Esophagus muscularis mucosa (tissue), 4 donors: ENCODE data around the gene FNTB. TPM values are rescaled to one million over a fixed set of nuclear protein-coding genes. Genes with fewer than 3 reads are reported as not detected.

ENCODE experiments used
- DNase-seq: peaks from one replicate; pipeline ENCODE4 v3.0.0-alpha.2; 2017; ENCODE audit errors: extremely low spot score
- H3K27ac ChIP-seq, 4 donors: fragments of 200-600 bp; sonication (generic); replicated peaks in 1 of 4; 1 replicate in 3 of 4; 2 replicates in 1 of 4; pipeline ENCODE4 v1.5.1; 2016 to 2019; ENCODE audit warnings: mild to moderate bottlenecking in 1 of 4
- H3K27me3 ChIP-seq, 4 donors: fragments of 200-600 bp; sonication (generic); one replicate each; pipeline versions ENCODE4 v1.5.1 to v1.6.0; 2016 to 2019
- H3K36me3 ChIP-seq, 4 donors: fragments of 200-600 bp; sonication (generic); one replicate each; pipeline ENCODE4 v1.5.1; 2016 to 2019
- H3K4me1 ChIP-seq, 4 donors: fragments of 200-600 bp; sonication (generic); one replicate each; pipeline ENCODE4 v1.5.1; 2016 to 2019
- H3K4me3 ChIP-seq, 4 donors: fragments of 200-600 bp; sonication (generic); 1 replicate in 2 of 4; 2 replicates in 2 of 4; pipeline ENCODE4 v1.5.1; 2016 to 2019; ENCODE audit warnings: mild to moderate bottlenecking in 4 of 4, moderate library complexity in 1 of 4
- H3K9me3 ChIP-seq, 4 donors: fragments of 200-600 bp; sonication (generic); 1 replicate in 3 of 4; 2 replicates in 1 of 4; pipeline ENCODE4 v1.5.1; 2016 to 2019
- CTCF ChIP-seq, 3 experiments: fragments of 200-600 bp in 2 of 3; fragments of 450-650 bp in 1 of 3; sonication (generic) in 2 of 3; IDR thresholded peaks; one replicate each; pipeline ENCODE4 v1.5.1; 2017 to 2019; ENCODE audit warnings: antibody characterized with exemption in 3 of 3, mild to moderate bottlenecking in 2 of 3, moderate library complexity in 1 of 3
- EP300 ChIP-seq: sonication (generic); formaldehyde crosslinking; IDR thresholded peaks from one replicate; pipeline ENCODE4 v1.6.1; 2017; ENCODE audit warnings: antibody characterized with exemption
- POLR2A ChIP-seq: fragments of 450-650 bp; IDR thresholded peaks from one replicate; pipeline ENCODE4 v1.6.1; 2017; ENCODE audit warnings: antibody characterized with exemption, moderate library complexity, mild to moderate bottlenecking, low read depth
- POLR2AphosphoS5 ChIP-seq, 2 donors: sonication (generic); formaldehyde crosslinking; IDR thresholded peaks; one replicate each; pipeline ENCODE4 v1.6.1; 2017; ENCODE audit warnings: antibody characterized with exemption in 2 of 2
- WGBS: methylation state at CpG from one replicate; pipeline ENCODE4 v1.1.5; 2018; 5-methylcytosine and 5-hydroxymethylcytosine counted together
- intact Hi-C: fragments of 100-400 bp; cut with DNase I; formaldehyde crosslinking; loops from one replicate; pipeline ENCODE4 v1.15.1; 2023
- total RNA-seq, 4 donors: library from RNA; depleted of rRNA; stranded (reverse); fragments of >200 nt; gene quantifications; one replicate each; pipeline versions ENCODE4 v1.1.0 to v1.2.1, GENCODE V29; 2016

Gene FNTB
- total RNA-seq, 4 donors from 2014 or later = 10.3 to 20.7 (median 15.5) TPM

DNA sequence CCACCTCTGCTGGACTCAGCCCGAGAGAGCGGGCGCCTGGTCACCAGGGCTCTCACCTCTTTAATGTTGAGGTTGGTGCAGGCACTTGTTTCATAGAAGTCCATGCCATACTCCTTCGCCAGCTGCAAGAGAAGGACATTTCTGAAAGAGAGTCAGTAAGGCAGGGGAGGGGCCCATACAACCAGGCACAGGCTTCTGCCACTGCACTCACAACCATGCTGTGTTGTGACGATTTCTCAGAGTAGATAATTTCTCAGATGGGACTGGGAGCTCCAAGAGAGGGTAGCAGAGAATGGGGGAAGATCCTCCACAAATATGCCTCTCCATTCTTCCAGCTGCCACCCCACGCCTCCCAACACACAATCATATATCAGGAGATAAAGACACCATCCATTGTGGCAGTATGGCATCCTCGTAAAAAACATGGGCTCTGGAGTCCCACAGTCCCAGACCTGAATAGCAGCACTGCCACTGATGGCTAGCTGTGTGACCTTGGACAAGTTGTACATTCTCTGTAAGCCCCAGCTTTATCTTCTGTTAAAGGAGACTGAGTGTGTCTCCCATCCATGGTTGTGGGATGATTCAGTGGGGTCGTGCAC, 38.0 kb upstream of the FNTB start:
- no peak overlapping the region for H3K27ac ChIP-seq
- DNase-seq = no peak
- H3K9me3 ChIP-seq = no peaks in the 10 kb centered on the region
- no peak for TF ChIP-seq CTCF (IDR thresholded peaks at IDR 0.05)
- no peaks in the 10 kb centered on the region for H3K27me3 ChIP-seq
- WGBS = 90% methylated on average over 6 of the region's 8 CpGs
- H3K36me3 ChIP-seq = peaks cover 0 to 68% (median 39%) of the 10 kb centered on the region in 4 donors
- intact Hi-C loops = no loop called here
- no peak overlapping the region for H3K4me3 ChIP-seq
- H3K4me1 ChIP-seq = peaks cover 0 to 7% (median 2%) of the 10 kb centered on the region in 4 donors

- intact Hi-C loops = no loop called here
- H3K4me1 ChIP-seq = peaks cover 0 to 7% (median 2%) of the 10 kb centered on the region in 4 donors
- no peak overlapping the region for H3K27ac ChIP-seq
- H3K27me3 ChIP-seq = no peaks in the 10 kb centered on the region
- H3K9me3 ChIP-seq = no peaks in the 10 kb centered on the region
- TF ChIP-seq POLR2AphosphoS5 (IDR thresholded peaks at IDR 0.05) (no peak), POLR2A (no peak), CTCF (IDR thresholded peaks at IDR 0.05) (no peak), EP300 (no peak)
- no peak for DNase-seq
- WGBS = 94% methylated on average over 7 of the region's 8 CpGs
- H3K4me3 ChIP-seq = no peak overlapping the region
- H3K36me3 ChIP-seq = peaks cover 0 to 54% (median 29%) of the 10 kb centered on the region in 4 donors
Observed at GRCh38 chr14:64950889-64951288, 35.8 kb upstream of the FNTB start.

DNA sequence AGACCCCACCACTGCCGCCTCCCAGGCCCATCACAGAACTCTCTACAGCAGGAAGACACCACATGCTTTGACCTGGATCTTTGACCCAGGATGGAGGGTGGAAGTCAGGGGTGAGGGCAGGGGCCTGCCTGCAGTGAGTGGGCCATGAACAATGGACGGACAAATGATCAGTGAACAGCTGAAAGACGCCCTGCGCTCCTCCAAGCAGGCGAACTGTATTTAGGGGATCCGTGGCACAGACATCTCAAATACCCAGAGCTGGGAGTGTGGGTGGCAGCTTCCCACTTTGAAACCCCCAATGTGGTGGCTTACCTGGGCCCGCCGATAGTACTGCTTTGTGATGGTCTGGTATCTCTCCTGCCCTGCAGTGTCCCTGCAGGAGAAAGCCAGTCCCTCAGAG, 35.4 kb upstream of the FNTB start:
- Histone ChIP-seq H3K36me3 (peaks cover 0 to 51% (median 29%) of the 10 kb centered on the region in 4 donors), H3K4me3 (no peak overlapping the region), H3K27ac (no peak overlapping the region), H3K4me1 (peaks cover 0 to 7% (median 2%) of the 10 kb centered on the region in 4 donors), H3K9me3 (no peaks in the 10 kb centered on the region), H3K27me3 (no peaks in the 10 kb centered on the region)
- intact Hi-C loops = no loop called here
- DNase-seq = no peak
- TF ChIP-seq POLR2A (no peak), CTCF (IDR thresholded peaks at IDR 0.05) (no peak), EP300 (no peak)
- WGBS = 96% methylated on average over 4 of the region's 8 CpGs

GRCh38 chr14:64951724-64952123, 35.0 kb upstream of the FNTB start:
- TF ChIP-seq CTCF (IDR thresholded peaks at IDR 0.05) = no peak
- TF ChIP-seq POLR2A = no peak
- TF ChIP-seq POLR2AphosphoS5 (IDR thresholded peaks at IDR 0.05) = no peak
- H3K27ac ChIP-seq = no peak overlapping the region
- H3K4me1 ChIP-seq = peaks cover 0 to 7% (median 2%) of the 10 kb centered on the region in 4 donors
- DNase-seq = no peak
- peaks cover 0 to 53% (median 28%) of the 10 kb centered on the region in 4 donors for H3K36me3 ChIP-seq
- H3K27me3 ChIP-seq = no peaks in the 10 kb centered on the region
- intact Hi-C loops = no loop called here
- no peaks in the 10 kb centered on the region for H3K9me3 ChIP-seq
- H3K4me3 ChIP-seq = no peak overlapping the region
